Natural killer cell (primary cell): Measurements from ENCODE around the gene PAK2. TPM values are rescaled to one million over a fixed set of nuclear protein-coding genes. Genes with fewer than 3 reads are reported as not detected.
A peak's percentile ranks its signal among the peaks of the same experiment; 100 is the strongest.
"Not testable (repeated sequence)": the region's sequence is repeated elsewhere in the genome, so short reads cannot be mapped to it uniquely, and the experiment has no call there.

Experiments
- ATAC-seq, 3 donors: fragments of 150-1000 bp in 2 of 3; fragments of 200-7000 bp in 1 of 3; cut with Tn5 transposase; 1 replicate in 1 of 3; 2 replicates in 2 of 3; pipeline ENCODE4 v1.10.0; 2021; ENCODE audit warnings: mild to moderate bottlenecking in 2 of 3, moderate library complexity in 2 of 3
- DNase-seq, 2 donors: peaks; one replicate each; pipeline versions ENCODE4 v3.0.0 to v3.0.0-alpha.2; 2013 to 2021; ENCODE audit warnings: mixed read lengths in 1 of 2
- H3K27ac ChIP-seq: one replicate; pipeline ENCODE4 v1.5.1; 2013; ENCODE audit warnings: mild to moderate bottlenecking, low read length
- H3K27me3 ChIP-seq: one replicate; pipeline ENCODE4 v1.6.1; 2013; ENCODE audit warnings: low read length; ENCODE audit not compliant: control insufficient read depth, insufficient read depth
- H3K36me3 ChIP-seq: one replicate; pipeline ENCODE4 v1.6.1; 2013; ENCODE audit warnings: low read length; ENCODE audit not compliant: control insufficient read depth, insufficient read depth
- H3K4me1 ChIP-seq: one replicate; pipeline ENCODE4 v1.6.1; 2013; ENCODE audit warnings: low read length; ENCODE audit not compliant: control insufficient read depth, insufficient read depth
- H3K4me3 ChIP-seq: one replicate; pipeline ENCODE4 v1.5.1; 2013; ENCODE audit warnings: low read length
- H3K9me3 ChIP-seq: one replicate; pipeline ENCODE4 v1.6.1; 2013; ENCODE audit warnings: low read length; ENCODE audit not compliant: control insufficient read depth, insufficient read depth
- H3K27ac Mint-ChIP-seq, 2 donors: one replicate each; pipeline ENCODE4 v1.8.0; 2022; ENCODE audit warnings: mild to moderate bottlenecking in 2 of 2, mixed read lengths in 2 of 2, moderate library complexity in 1 of 2
- H3K27me3 Mint-ChIP-seq, 2 donors: one replicate each; pipeline ENCODE4 v1.8.0; 2022; ENCODE audit warnings: low read depth in 2 of 2, mixed read lengths in 2 of 2
- H3K36me3 Mint-ChIP-seq: one replicate; pipeline ENCODE4 v1.8.0; 2022; ENCODE audit warnings: mixed read lengths
- H3K4me1 Mint-ChIP-seq, 2 donors: one replicate each; pipeline ENCODE4 v1.8.0; 2022; ENCODE audit warnings: mixed read lengths in 2 of 2
- H3K4me3 Mint-ChIP-seq: one replicate; pipeline ENCODE4 v1.8.0; 2022; ENCODE audit warnings: mild to moderate bottlenecking, moderate library complexity, mixed read lengths
- H3K9me3 Mint-ChIP-seq, 2 donors: one replicate each; pipeline ENCODE4 v1.8.0; 2022; ENCODE audit warnings: mixed read lengths in 2 of 2
- WGBS: methylation state at CpG from one replicate; pipeline ENCODE4 v1.1.7; 2013; ENCODE audit warnings: missing lambda C conversion rate; ENCODE audit not compliant: insufficient coverage; 5-methylcytosine and 5-hydroxymethylcytosine counted together
- intact Hi-C: fragments of 100-400 bp; cut with micrococcal nuclease; formaldehyde crosslinking; loops from one replicate; pipeline ENCODE4 v1.14.2; 2022
- total RNA-seq, 4 donors: library from RNA; stranded (reverse); fragments of 120-200 nt in 1 of 4; gene quantifications; one replicate each; pipeline versions ENCODE4 v1.2.3 to v1.2.4, GENCODE V29; 2013 to 2022
- TF ChIP-seq, protein P1 (sequence below): fragments of 200-600 bp; IDR thresholded peaks from one replicate; pipeline ENCODE4 v1.8.0; 2022; ENCODE audit warnings: antibody characterized with exemption

Gene PAK2
- total RNA-seq, 3 donors from 2014 or later (not counting 1 experiment from before 2014, with no cell fraction given), result 64.5 to 68.6 (median 66.4) TPM

DNA sequence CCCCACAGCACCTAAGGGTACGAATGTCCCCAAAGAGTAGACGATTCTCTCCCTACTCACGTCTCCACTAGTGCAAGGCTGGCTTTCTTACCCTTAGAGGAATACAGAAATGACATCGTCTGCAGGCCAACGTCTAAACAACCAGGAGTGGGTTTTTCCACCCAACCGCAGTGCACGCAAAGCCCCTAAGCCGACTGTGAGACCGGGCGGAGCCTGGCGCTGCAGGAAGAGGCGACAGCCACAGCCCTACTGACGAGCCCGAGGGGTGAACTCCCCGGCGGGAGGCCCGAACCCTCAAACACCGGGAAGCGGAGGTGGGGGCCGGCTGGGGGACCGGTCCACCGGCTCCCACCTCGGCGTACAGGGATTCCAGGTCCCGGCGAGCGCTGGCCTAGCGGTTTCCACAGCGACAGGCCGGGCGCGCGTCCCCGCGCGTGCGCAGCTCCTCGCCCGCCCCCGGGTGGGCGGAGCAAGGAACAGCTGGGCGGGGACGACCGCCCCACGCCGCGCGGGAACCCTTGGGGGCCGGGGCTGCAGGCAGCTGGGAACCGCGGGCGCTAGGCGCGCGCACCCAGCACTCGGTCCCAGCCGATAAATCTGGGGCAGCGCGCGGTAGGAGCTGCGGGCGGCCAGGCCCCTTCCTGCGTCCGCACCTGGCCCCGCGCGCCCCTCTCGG is 27.7 kb upstream of the PAK2 start, which contains the start of the genes CEP19 and PIGX:
Gene CEP19, minus strand, starts transcription at position 413 of the 676 bp plus-strand sequence. CDS start 3,593 bp downstream, outside the sequence.
Gene PIGX, plus strand, starts transcription at position 540 of the 676 bp plus-strand sequence.
- no peaks in the 10 kb centered on the region for H3K27me3 ChIP-seq
- peak within 1 kb of the TSS; percentile 99 for H3K27ac ChIP-seq
- peak within 1 kb of the TSS; percentile 94 for H3K4me3 ChIP-seq
- intact Hi-C loops, result loop anchor here (1.0 to 5.0 kb wide), 3 partner anchors 28 to 143 kb away; partner anchors contain the start of genes FBXO45 and WDR53
- no peaks in the 10 kb centered on the region for H3K36me3 ChIP-seq
- ATAC-seq (peak; percentile 77 to 90 (median 85)), DNase-seq (peak; percentile 88 to 98)
- H3K27me3 Mint-ChIP-seq, result no peaks in the 10 kb centered on the region
- peaks cover 13 to 19% of the 10 kb centered on the region in 2 donors for H3K4me1 Mint-ChIP-seq
- no peaks in the 10 kb centered on the region for H3K36me3 Mint-ChIP-seq
- peak within 1 kb of the TSS; percentile 97 to 99 for H3K27ac Mint-ChIP-seq
- H3K9me3 Mint-ChIP-seq, result no peaks in the 10 kb centered on the region
- peak within 1 kb of the TSS; percentile 94 for H3K4me3 Mint-ChIP-seq
- H3K9me3 ChIP-seq, result no peaks in the 10 kb centered on the region
- TF ChIP-seq, protein P1, sequence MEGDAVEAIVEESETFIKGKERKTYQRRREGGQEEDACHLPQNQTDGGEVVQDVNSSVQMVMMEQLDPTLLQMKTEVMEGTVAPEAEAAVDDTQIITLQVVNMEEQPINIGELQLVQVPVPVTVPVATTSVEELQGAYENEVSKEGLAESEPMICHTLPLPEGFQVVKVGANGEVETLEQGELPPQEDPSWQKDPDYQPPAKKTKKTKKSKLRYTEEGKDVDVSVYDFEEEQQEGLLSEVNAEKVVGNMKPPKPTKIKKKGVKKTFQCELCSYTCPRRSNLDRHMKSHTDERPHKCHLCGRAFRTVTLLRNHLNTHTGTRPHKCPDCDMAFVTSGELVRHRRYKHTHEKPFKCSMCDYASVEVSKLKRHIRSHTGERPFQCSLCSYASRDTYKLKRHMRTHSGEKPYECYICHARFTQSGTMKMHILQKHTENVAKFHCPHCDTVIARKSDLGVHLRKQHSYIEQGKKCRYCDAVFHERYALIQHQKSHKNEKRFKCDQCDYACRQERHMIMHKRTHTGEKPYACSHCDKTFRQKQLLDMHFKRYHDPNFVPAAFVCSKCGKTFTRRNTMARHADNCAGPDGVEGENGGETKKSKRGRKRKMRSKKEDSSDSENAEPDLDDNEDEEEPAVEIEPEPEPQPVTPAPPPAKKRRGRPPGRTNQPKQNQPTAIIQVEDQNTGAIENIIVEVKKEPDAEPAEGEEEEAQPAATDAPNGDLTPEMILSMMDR, result no peak
- peaks cover 19% of the 10 kb centered on the region for H3K4me1 ChIP-seq
- WGBS, result 0% methylated on average over 68 of the region's 68 CpGs

DNA sequence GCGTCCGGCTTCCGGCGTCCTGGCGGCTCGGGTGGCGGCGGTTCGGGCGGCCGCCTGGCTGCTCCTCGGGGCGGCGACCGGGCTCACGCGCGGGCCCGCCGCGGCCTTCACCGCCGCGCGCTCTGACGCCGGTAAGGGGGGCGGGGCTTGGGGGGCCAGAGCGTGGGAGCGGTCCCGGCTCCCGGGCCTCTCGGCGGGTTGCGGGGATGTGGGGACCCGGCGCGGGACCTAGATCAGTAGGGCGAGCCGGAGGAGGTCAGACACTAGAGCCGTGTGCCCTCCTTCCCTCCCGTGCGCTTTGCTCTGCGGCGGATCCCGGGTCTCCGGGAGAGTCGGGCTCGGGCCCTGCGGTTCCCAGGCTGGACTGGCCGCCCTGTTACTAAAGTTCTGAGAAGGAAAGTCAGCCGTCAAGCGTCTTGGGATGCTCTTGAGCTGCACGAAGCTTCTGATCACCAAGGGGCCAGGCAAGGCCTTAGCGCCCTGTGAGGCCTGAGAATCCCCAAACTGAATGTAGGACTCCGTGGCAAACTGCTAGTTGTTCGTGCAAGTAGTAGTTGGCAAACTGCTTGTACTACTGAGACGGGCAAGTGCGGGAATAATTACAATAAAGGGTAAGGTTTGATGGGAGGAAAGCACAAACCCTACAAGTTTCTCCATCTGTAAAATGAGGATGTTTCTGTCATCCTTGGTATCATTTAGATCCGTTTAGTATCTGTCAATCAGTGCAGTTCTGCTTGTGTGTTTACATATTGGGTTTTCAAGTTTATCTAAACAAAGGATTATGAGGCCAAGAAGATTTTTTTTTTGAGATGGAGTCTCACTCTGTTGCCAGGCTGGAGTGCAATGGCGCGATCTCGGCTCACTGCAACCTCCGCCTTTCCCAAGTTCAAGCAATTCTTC is 26.9 kb upstream of the PAK2 start:
- H3K27me3 Mint-ChIP-seq, result no peaks in the 10 kb centered on the region

DNA sequence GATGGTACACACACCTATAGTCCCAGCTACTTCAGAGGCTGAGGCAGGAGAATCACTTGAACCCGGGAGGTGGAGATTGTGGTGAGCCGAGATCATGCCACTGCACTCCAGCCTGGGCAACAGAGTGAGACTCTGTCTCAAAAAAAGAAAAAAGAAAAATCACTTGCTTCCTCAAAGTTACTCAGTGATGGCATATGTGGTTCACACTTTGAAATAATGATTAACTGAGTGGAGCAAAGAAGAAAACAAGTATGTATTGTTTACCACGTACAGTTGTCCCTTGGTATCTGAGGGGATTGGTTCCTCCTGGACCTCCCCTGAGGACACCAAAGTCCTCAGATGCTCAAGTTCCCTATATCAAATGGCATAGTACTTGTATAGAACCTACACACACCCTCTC is 22.5 kb upstream of the PAK2 start:
- H3K27ac Mint-ChIP-seq, H3K27ac ChIP-seq: not testable (repeated sequence)

More for the DNA sequence above, 26.9 kb upstream of the PAK2 start:
- TF ChIP-seq, protein P1, result no peak
- no peaks in the 10 kb centered on the region for H3K36me3 Mint-ChIP-seq
- Histone ChIP-seq H3K36me3 (no peaks in the 10 kb centered on the region), H3K4me3 (peak overlapping the region; percentile 94), H3K4me1 (peaks cover 19% of the 10 kb centered on the region), H3K27me3 (no peaks in the 10 kb centered on the region), H3K9me3 (no peaks in the 10 kb centered on the region), H3K27ac (peak overlapping the region; percentile 99)
- no peaks in the 10 kb centered on the region for H3K9me3 Mint-ChIP-seq
- ATAC-seq, result peak; percentile 50 to 71 (median 54)
- peaks cover 13 to 19% of the 10 kb centered on the region in 2 donors for H3K4me1 Mint-ChIP-seq
- peak in 1 of 2 donors; percentile 84 for DNase-seq
- peak overlapping the region; percentile 97 to 99 for H3K27ac Mint-ChIP-seq
- H3K4me3 Mint-ChIP-seq, result peak overlapping the region; percentile 87
- intact Hi-C loops, result loop anchor here (1.0 to 5.0 kb wide), 3 partner anchors 28 to 144 kb away; partner anchors contain the start of genes FBXO45 and WDR53
- 7% methylated on average over 64 of the region's 64 CpGs for WGBS

More for the DNA sequence above, 22.5 kb upstream of the PAK2 start:
- ATAC-seq, H3K4me3 ChIP-seq, H3K36me3 ChIP-seq, H3K9me3 Mint-ChIP-seq, H3K27me3 ChIP-seq, H3K27me3 Mint-ChIP-seq, DNase-seq, H3K9me3 ChIP-seq, intact Hi-C loops, H3K4me3 Mint-ChIP-seq: not testable (repeated sequence)
- H3K4me1 ChIP-seq, result peaks cover 10% of the 10 kb centered on the region
- WGBS, result 83% methylated on average over 2 of the region's 3 CpGs
- peaks cover 20% of the 10 kb centered on the region for H3K36me3 Mint-ChIP-seq
- peaks cover 0 to 10% of the 10 kb centered on the region in 2 donors for H3K4me1 Mint-ChIP-seq
